HUES64 (cell line): ENCODE results near the gene PHAX.
A peak's percentile ranks its signal among the peaks of the same experiment; 100 is the strongest.
"Not testable (repeated sequence)": the region's sequence is repeated elsewhere in the genome, so short reads cannot be mapped to it uniquely, and the experiment has no call there.

Source experiments
- H3K27ac ChIP-seq: 2 replicates; pipeline ENCODE4 v1.7.0; 2013; ENCODE audit warnings: low read depth, low read length, inconsistent platforms
- H3K27me3 ChIP-seq: 2 replicates; pipeline ENCODE4 v1.6.1; 2013; ENCODE audit warnings: mild to moderate bottlenecking, low read length; ENCODE audit not compliant: insufficient read depth
- H3K36me3 ChIP-seq: 2 replicates; pipeline ENCODE4 v1.6.1; 2013; ENCODE audit warnings: mild to moderate bottlenecking, low read length; ENCODE audit not compliant: insufficient read depth
- H3K4me1 ChIP-seq: 2 replicates; pipeline ENCODE4 v1.6.1; 2013; ENCODE audit warnings: mild to moderate bottlenecking, low read length, moderate library complexity; ENCODE audit not compliant: insufficient read depth
- H3K4me3 ChIP-seq: 2 replicates; pipeline ENCODE4 v1.5.1; 2013; ENCODE audit warnings: mild to moderate bottlenecking, low read length, moderate library complexity
- H3K9ac ChIP-seq: 2 replicates; pipeline ENCODE4 v1.6.1; 2013; ENCODE audit warnings: mild to moderate bottlenecking, low read depth, low read length
- H3K9me3 ChIP-seq: 2 replicates; pipeline ENCODE4 v1.6.1; 2013; ENCODE audit warnings: low read depth, low read length; ENCODE audit not compliant: insufficient read depth
- WGBS: fragments of 150-250, 120-280 bp; methylation state at CpG from one replicate; pipeline ENCODE4 v1.1.7; 2013; ENCODE audit warnings: missing lambda C conversion rate; 5-methylcytosine and 5-hydroxymethylcytosine counted together

PHAX gene

GRCh38 chr5:126587551-126588390 is 13.0 kb upstream of the PHAX start:
- no peak overlapping the region for H3K27ac ChIP-seq
- 92% methylated on average over 8 of the region's 9 CpGs for WGBS
- H3K36me3 ChIP-seq = peaks cover 92% of the 10 kb centered on the region

GRCh38 chr5:126589536-126590297 is 11.0 kb upstream of the PHAX start:
- no peak overlapping the region for H3K4me3 ChIP-seq
- peaks cover 19% of the 10 kb centered on the region; the same call in 1 of the 2 replicates for H3K4me1 ChIP-seq
- H3K27ac ChIP-seq = no peak overlapping the region
- H3K9ac ChIP-seq = no peak overlapping the region
- H3K36me3 ChIP-seq = peaks cover 77% of the 10 kb centered on the region
- no peaks in the 10 kb centered on the region for H3K27me3 ChIP-seq
- H3K9me3 ChIP-seq = 0 out of 2 replicates have a peak, but pooled peaks cover 2% of the 10 kb centered on the region
- WGBS = 96% methylated on average over 28 of the region's 28 CpGs

More at GRCh38 chr5:126587551-126588390, 13.0 kb upstream of the PHAX start:
- Histone ChIP-seq H3K9me3 (0 out of 2 replicates have a peak, but pooled peaks cover 2% of the 10 kb centered on the region), H3K9ac (no peak overlapping the region), H3K4me1 (peaks cover 14% of the 10 kb centered on the region; the same call in 1 of the 2 replicates), H3K27me3 (no peaks in the 10 kb centered on the region), H3K4me3 (no peak overlapping the region)

- Histone ChIP-seq H3K9ac (no peak overlapping the region), H3K4me3 (no peak overlapping the region), H3K36me3 (peaks cover 59% of the 10 kb centered on the region), H3K4me1 (peaks cover 19% of the 10 kb centered on the region; the same call in 1 of the 2 replicates), H3K27me3 (no peaks in the 10 kb centered on the region), H3K27ac (peak overlapping the region; percentile 54; the same call in 1 of the 2 replicates), H3K9me3 (0 out of 2 replicates have a peak, but pooled peaks cover 2% of the 10 kb centered on the region)
- 29% methylated on average over 1 of the region's 1 CpG for WGBS
Observed at GRCh38 chr5:126591549-126591948, 9.2 kb upstream of the PHAX start.

- peak within 1 kb of the TSS; percentile 84 for H3K4me3 ChIP-seq
Observed at GRCh38 chr5:126594748-126595485, 5.8 kb upstream of the PHAX start, which contains the start of gene ALDH7A1. Gene ALDH7A1, minus strand, starts transcription at chr5:126595219. Its CDS starts 21 bp downstream, at chr5:126595198.

GRCh38 chr5:126595486-126596083 is 5.2 kb upstream of the PHAX start:
- Histone ChIP-seq H3K4me1 (peaks cover 34% of the 10 kb centered on the region), H3K9me3 (no peaks in the 10 kb centered on the region), H3K27ac (peak overlapping the region; percentile 54), H3K4me3 (peak overlapping the region; percentile 84), H3K9ac (peak overlapping the region; percentile 75), H3K27me3 (no peaks in the 10 kb centered on the region), H3K36me3 (peaks cover 22% of the 10 kb centered on the region)
- 59% methylated on average over 21 of the region's 22 CpGs for WGBS

More at GRCh38 chr5:126594748-126595485, 5.8 kb upstream of the PHAX start, which contains the start of gene ALDH7A1:
- Histone ChIP-seq H3K9me3 (0 out of 2 replicates have a peak, but pooled peaks cover 2% of the 10 kb centered on the region), H3K36me3 (peaks cover 28% of the 10 kb centered on the region), H3K9ac (peak within 1 kb of the TSS; percentile 91), H3K27ac (peak within 1 kb of the TSS; percentile 90), H3K27me3 (no peaks in the 10 kb centered on the region), H3K4me1 (peaks cover 28% of the 10 kb centered on the region)
- under 1% methylated on average over 42 of the region's 44 CpGs for WGBS

GRCh38 chr5:126597156-126597555 is 3.6 kb upstream of the PHAX start:
- Histone ChIP-seq H3K9ac (no peak overlapping the region), H3K27me3 (no peaks in the 10 kb centered on the region)
- 90% methylated on average over 4 of the region's 4 CpGs for WGBS

GRCh38 chr5:126599499-126599898 is 1.2 kb upstream of the PHAX start:
- Histone ChIP-seq H3K9ac (peak overlapping the region; percentile 45; the same call in 1 of the 2 replicates), H3K4me1 (peaks cover 25% of the 10 kb centered on the region), H3K36me3 (peaks cover 18% of the 10 kb centered on the region), H3K27me3 (no peaks in the 10 kb centered on the region), H3K27ac (no peak overlapping the region; the same call in 1 of the 2 replicates), H3K4me3 (no peak overlapping the region), H3K9me3 (no peaks in the 10 kb centered on the region)
- WGBS = 95% methylated on average over 6 of the region's 7 CpGs

More at GRCh38 chr5:126597156-126597555, 3.6 kb upstream of the PHAX start:
- Histone ChIP-seq H3K4me1 (peaks cover 25% of the 10 kb centered on the region), H3K36me3 (peaks cover 7% of the 10 kb centered on the region), H3K4me3 (no peak overlapping the region), H3K27ac (no peak overlapping the region), H3K9me3 (no peaks in the 10 kb centered on the region)

GRCh38 chr5:126599971-126600630 is 646 bp upstream of the PHAX start:
- 60% methylated on average over 15 of the region's 15 CpGs for WGBS
- not testable (repeated sequence) for H3K9me3 ChIP-seq, H3K27me3 ChIP-seq
- H3K4me1 ChIP-seq = peaks cover 25% of the 10 kb centered on the region
- peak overlapping the region; percentile 74 for H3K4me3 ChIP-seq
- peaks cover 22% of the 10 kb centered on the region for H3K36me3 ChIP-seq
- H3K27ac ChIP-seq = peak overlapping the region; percentile 69
- peak overlapping the region; percentile 97 for H3K9ac ChIP-seq

- H3K4me3 ChIP-seq = no peak overlapping the region
- peaks cover 54% of the 10 kb centered on the region for H3K36me3 ChIP-seq
- H3K9me3 ChIP-seq = no peaks in the 10 kb centered on the region
- no peak overlapping the region for H3K9ac ChIP-seq
- no peaks in the 10 kb centered on the region for H3K27me3 ChIP-seq
- 96% methylated on average over 5 of the region's 6 CpGs for WGBS
- H3K4me1 ChIP-seq = peaks cover 25% of the 10 kb centered on the region
- no peak overlapping the region for H3K27ac ChIP-seq
Observed at GRCh38 chr5:126603402-126603991, 2.8 kb downstream of the PHAX start.
